Natural killer cell (primary cell): Measurements from ENCODE around the gene DTNBP1. TPM values are rescaled to one million over a fixed set of nuclear protein-coding genes. Genes with fewer than 3 reads are reported as not detected.

Source experiments
- ATAC-seq, 3 donors: fragments of 150-1000 bp in 2 of 3; fragments of 200-7000 bp in 1 of 3; cut with Tn5 transposase; 1 replicate in 1 of 3; 2 replicates in 2 of 3; pipeline ENCODE4 v1.10.0; 2021; ENCODE audit warnings: mild to moderate bottlenecking in 2 of 3, moderate library complexity in 2 of 3
- DNase-seq, 2 donors: peaks; one replicate each; pipeline versions ENCODE4 v3.0.0 to v3.0.0-alpha.2; 2013 to 2021; ENCODE audit warnings: mixed read lengths in 1 of 2
- H3K27ac ChIP-seq: one replicate; pipeline ENCODE4 v1.5.1; 2013; ENCODE audit warnings: mild to moderate bottlenecking, low read length
- H3K27me3 ChIP-seq: one replicate; pipeline ENCODE4 v1.6.1; 2013; ENCODE audit warnings: low read length; ENCODE audit not compliant: control insufficient read depth, insufficient read depth
- H3K36me3 ChIP-seq: one replicate; pipeline ENCODE4 v1.6.1; 2013; ENCODE audit warnings: low read length; ENCODE audit not compliant: control insufficient read depth, insufficient read depth
- H3K4me1 ChIP-seq: one replicate; pipeline ENCODE4 v1.6.1; 2013; ENCODE audit warnings: low read length; ENCODE audit not compliant: control insufficient read depth, insufficient read depth
- H3K4me3 ChIP-seq: one replicate; pipeline ENCODE4 v1.5.1; 2013; ENCODE audit warnings: low read length
- H3K9me3 ChIP-seq: one replicate; pipeline ENCODE4 v1.6.1; 2013; ENCODE audit warnings: low read length; ENCODE audit not compliant: control insufficient read depth, insufficient read depth
- H3K27ac Mint-ChIP-seq, 2 donors: one replicate each; pipeline ENCODE4 v1.8.0; 2022; ENCODE audit warnings: mild to moderate bottlenecking in 2 of 2, mixed read lengths in 2 of 2, moderate library complexity in 1 of 2
- H3K27me3 Mint-ChIP-seq, 2 donors: one replicate each; pipeline ENCODE4 v1.8.0; 2022; ENCODE audit warnings: low read depth in 2 of 2, mixed read lengths in 2 of 2
- H3K36me3 Mint-ChIP-seq: one replicate; pipeline ENCODE4 v1.8.0; 2022; ENCODE audit warnings: mixed read lengths
- H3K4me1 Mint-ChIP-seq, 2 donors: one replicate each; pipeline ENCODE4 v1.8.0; 2022; ENCODE audit warnings: mixed read lengths in 2 of 2
- H3K4me3 Mint-ChIP-seq: one replicate; pipeline ENCODE4 v1.8.0; 2022; ENCODE audit warnings: mild to moderate bottlenecking, moderate library complexity, mixed read lengths
- H3K9me3 Mint-ChIP-seq, 2 donors: one replicate each; pipeline ENCODE4 v1.8.0; 2022; ENCODE audit warnings: mixed read lengths in 2 of 2
- WGBS: methylation state at CpG from one replicate; pipeline ENCODE4 v1.1.7; 2013; ENCODE audit warnings: missing lambda C conversion rate; ENCODE audit not compliant: insufficient coverage; 5-methylcytosine and 5-hydroxymethylcytosine counted together
- intact Hi-C: fragments of 100-400 bp; cut with micrococcal nuclease; formaldehyde crosslinking; loops from one replicate; pipeline ENCODE4 v1.14.2; 2022
- total RNA-seq, 4 donors: library from RNA; stranded (reverse); fragments of 120-200 nt in 1 of 4; gene quantifications; one replicate each; pipeline versions ENCODE4 v1.2.3 to v1.2.4, GENCODE V29; 2013 to 2022
- TF ChIP-seq, protein P1 (sequence below): fragments of 200-600 bp; IDR thresholded peaks from one replicate; pipeline ENCODE4 v1.8.0; 2022; ENCODE audit warnings: antibody characterized with exemption

Gene DTNBP1
- total RNA-seq, 3 donors from 2014 or later (not counting 1 experiment from before 2014, with no cell fraction given) = 31.6 to 42.2 (median 38.4) TPM

DNA sequence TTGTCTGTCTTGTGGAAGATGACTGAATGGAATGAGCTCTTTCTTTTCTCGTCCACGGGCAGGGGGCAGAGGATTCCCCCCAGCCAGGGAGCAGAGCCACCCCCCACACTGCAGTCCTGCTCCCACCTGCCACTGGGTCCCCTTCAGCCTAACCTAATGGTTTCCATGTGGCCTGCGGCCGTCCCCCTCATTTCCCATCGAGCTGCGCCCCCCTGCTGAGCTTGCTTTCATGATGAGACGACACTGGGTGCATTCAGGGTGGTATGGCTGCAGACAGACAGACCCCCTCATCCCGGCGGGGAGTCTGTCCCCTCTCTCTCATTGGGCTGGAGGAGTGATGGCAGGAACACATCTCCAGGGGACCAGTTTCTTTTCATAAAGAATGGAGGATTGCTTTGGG is 140.8 kb downstream of the DTNBP1 start:
- peak overlapping the region; percentile 4 for H3K27ac ChIP-seq
- no peak overlapping the region for H3K4me3 ChIP-seq
- peak in 2 of 3 donors; percentile 8 to 10 for ATAC-seq
- intact Hi-C loops = no loop called here
- no peaks in the 10 kb centered on the region for H3K27me3 ChIP-seq
- H3K9me3 ChIP-seq = no peaks in the 10 kb centered on the region
- peaks cover 21% of the 10 kb centered on the region for H3K4me1 ChIP-seq
- no peak for DNase-seq
- H3K27me3 Mint-ChIP-seq = no peaks in the 10 kb centered on the region
- peak overlapping the region; percentile 55 for H3K4me3 Mint-ChIP-seq
- peaks cover 66% of the 10 kb centered on the region for H3K36me3 ChIP-seq
- TF ChIP-seq, protein P1, sequence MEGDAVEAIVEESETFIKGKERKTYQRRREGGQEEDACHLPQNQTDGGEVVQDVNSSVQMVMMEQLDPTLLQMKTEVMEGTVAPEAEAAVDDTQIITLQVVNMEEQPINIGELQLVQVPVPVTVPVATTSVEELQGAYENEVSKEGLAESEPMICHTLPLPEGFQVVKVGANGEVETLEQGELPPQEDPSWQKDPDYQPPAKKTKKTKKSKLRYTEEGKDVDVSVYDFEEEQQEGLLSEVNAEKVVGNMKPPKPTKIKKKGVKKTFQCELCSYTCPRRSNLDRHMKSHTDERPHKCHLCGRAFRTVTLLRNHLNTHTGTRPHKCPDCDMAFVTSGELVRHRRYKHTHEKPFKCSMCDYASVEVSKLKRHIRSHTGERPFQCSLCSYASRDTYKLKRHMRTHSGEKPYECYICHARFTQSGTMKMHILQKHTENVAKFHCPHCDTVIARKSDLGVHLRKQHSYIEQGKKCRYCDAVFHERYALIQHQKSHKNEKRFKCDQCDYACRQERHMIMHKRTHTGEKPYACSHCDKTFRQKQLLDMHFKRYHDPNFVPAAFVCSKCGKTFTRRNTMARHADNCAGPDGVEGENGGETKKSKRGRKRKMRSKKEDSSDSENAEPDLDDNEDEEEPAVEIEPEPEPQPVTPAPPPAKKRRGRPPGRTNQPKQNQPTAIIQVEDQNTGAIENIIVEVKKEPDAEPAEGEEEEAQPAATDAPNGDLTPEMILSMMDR = no peak
- H3K9me3 Mint-ChIP-seq = no peaks in the 10 kb centered on the region
- H3K36me3 Mint-ChIP-seq = peaks cover 8% of the 10 kb centered on the region
- H3K27ac Mint-ChIP-seq = peak overlapping the region; percentile 81 to 84
- peaks cover 61 to 68% of the 10 kb centered on the region in 2 donors for H3K4me1 Mint-ChIP-seq
- 83% methylated on average over 9 of the region's 9 CpGs for WGBS

DNA sequence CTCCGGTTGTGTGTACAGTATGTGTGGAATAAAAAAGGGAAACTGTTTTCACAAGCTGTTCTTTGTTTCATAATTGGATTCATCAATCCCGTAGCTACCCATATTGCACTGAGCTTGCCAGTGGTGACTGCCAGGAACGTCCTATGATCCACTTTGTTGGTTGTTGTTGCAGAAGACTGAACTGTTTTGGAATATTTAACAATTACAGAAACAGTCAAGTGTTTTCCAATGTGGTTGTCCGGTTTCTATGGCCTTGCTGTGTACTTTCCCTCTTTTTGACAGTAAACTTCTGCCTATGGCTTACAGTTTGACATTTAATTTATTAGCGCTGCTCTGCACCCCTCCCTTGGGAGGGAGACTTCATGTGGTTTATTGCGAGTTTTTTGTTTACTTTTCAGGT is 141.2 kb downstream of the DTNBP1 start:
- ATAC-seq (no peak), DNase-seq (no peak)
- TF ChIP-seq, protein P1 = no peak
- no peak overlapping the region for H3K4me3 ChIP-seq
- Mint-ChIP-seq H3K4me3 (no peak overlapping the region), H3K27me3 (no peaks in the 10 kb centered on the region), H3K9me3 (no peaks in the 10 kb centered on the region), H3K4me1 (peaks cover 57 to 67% of the 10 kb centered on the region in 2 donors), H3K27ac (peak overlapping the region; percentile 81 to 84), H3K36me3 (peaks cover 8% of the 10 kb centered on the region)
- 83% methylated on average over 5 of the region's 6 CpGs for WGBS
- H3K36me3 ChIP-seq = peaks cover 71% of the 10 kb centered on the region
- no peaks in the 10 kb centered on the region for H3K27me3 ChIP-seq
- no peaks in the 10 kb centered on the region for H3K9me3 ChIP-seq
- peaks cover 21% of the 10 kb centered on the region for H3K4me1 ChIP-seq
- no peak overlapping the region for H3K27ac ChIP-seq
- intact Hi-C loops = no loop called here

DNA sequence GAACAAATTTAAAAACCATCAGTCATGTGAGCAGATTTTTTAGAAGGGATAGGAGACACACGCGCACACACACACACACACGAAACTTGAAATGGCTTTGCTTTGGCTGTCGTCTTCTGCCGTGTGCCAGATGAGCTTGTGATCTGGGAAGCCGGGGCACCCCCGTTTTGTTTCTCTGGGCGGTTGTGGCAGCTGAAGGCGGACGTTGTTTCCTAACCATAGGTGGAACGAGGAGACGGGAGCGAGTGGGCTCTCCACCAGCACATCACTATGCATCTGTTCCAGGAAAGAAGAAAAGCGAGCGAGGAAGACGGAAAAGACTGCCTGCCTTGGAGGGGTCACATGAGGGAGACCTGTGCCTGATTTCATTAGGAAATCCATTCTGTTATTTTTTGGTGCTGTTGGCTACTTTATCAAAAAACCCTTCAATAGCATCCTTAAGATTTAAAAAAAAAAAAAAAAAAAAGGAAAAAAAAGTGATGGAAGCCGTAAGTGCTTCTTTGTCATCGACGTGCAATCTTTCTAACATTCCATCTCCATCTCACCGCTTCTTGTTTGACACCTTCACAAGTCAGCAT is 142.1 kb downstream of the DTNBP1 start:
- H3K4me3 Mint-ChIP-seq = no peak overlapping the region
- Histone ChIP-seq H3K4me1 (peaks cover 21% of the 10 kb centered on the region), H3K27ac (no peak overlapping the region), H3K9me3 (no peaks in the 10 kb centered on the region), H3K27me3 (no peaks in the 10 kb centered on the region), H3K4me3 (no peak overlapping the region), H3K36me3 (peaks cover 71% of the 10 kb centered on the region)
- peaks cover 8% of the 10 kb centered on the region for H3K36me3 Mint-ChIP-seq
- WGBS = 96% methylated on average over 20 of the region's 20 CpGs
- peak overlapping the region; percentile 81 to 84 for H3K27ac Mint-ChIP-seq
- TF ChIP-seq, protein P1 = no peak
- intact Hi-C loops = no loop called here
- H3K4me1 Mint-ChIP-seq = peaks cover 48 to 59% of the 10 kb centered on the region in 2 donors
- no peaks in the 10 kb centered on the region for H3K9me3 Mint-ChIP-seq
- H3K27me3 Mint-ChIP-seq = no peaks in the 10 kb centered on the region
- no peak for DNase-seq
- ATAC-seq = no peak

DNA sequence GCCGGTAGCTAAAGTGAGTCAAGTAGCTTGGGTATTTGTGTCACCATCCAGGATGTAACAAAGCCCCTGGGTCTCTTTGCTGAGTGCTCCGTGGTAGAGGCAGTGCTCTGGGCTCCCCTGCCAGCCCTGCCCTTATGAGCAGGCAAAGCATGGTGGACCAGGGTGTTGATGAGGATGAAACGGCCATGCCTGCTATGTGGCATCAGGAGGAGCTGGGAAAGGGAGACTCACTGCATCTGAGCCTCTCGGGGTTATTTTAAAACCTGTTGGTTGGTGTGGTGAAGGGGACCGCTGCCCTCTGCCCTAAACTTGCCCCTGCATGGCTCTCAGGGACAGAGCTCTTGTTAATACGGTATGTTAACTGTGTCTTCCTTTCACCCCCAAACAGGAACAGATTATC is 143.1 kb downstream of the DTNBP1 start:
- intact Hi-C loops = no loop called here
- H3K27ac ChIP-seq = no peak overlapping the region
- H3K4me3 ChIP-seq = no peak overlapping the region
- no peaks in the 10 kb centered on the region for H3K9me3 ChIP-seq
- Mint-ChIP-seq H3K9me3 (no peaks in the 10 kb centered on the region), H3K36me3 (peaks cover 8% of the 10 kb centered on the region), H3K27me3 (no peaks in the 10 kb centered on the region), H3K4me1 (peaks cover 44 to 62% of the 10 kb centered on the region in 2 donors), H3K27ac (peak overlapping the region; percentile 81 to 84), H3K4me3 (no peak overlapping the region)
- WGBS = 53% methylated on average over 6 of the region's 6 CpGs
- TF ChIP-seq, protein P1 = no peak
- no peak for DNase-seq
- H3K36me3 ChIP-seq = peaks cover 72% of the 10 kb centered on the region
- H3K27me3 ChIP-seq = no peaks in the 10 kb centered on the region
- H3K4me1 ChIP-seq = peaks cover 21% of the 10 kb centered on the region
- peak in 1 of 3 donors; percentile 23 for ATAC-seq
